DMS79 treated with DMSO at 0.1 percent for 48 hours (cell line): ENCODE data around the gene CFAP46.

Experiments used
- DNase-seq: peaks from one replicate; lab custom pipeline; 2025; lab: John Stamatoyannopoulos, UW

The CFAP46 gene

GRCh38 chr10:132942101-132943057 is at the start of gene CFAP46:
Gene CFAP46 (minus strand): TSS chr10:132942570. CDS start chr10:132942484, 86 bp downstream.
- peak; percentile 7 for DNase-seq

- DNase-seq = no peak
These were observed 49.5 kb upstream of the CFAP46 start for GRCh38 chr10:132991706-132992432.

- DNase-seq = no peak
These were observed 48.5 kb upstream of the CFAP46 start for GRCh38 chr10:132990684-132991545.

GRCh38 chr10:132989476-132990415 is 47.4 kb upstream of the CFAP46 start:
- DNase-seq = no peak

GRCh38 chr10:132988988-132989387 is 46.6 kb upstream of the CFAP46 start:
- no peak for DNase-seq

- DNase-seq = peak; percentile 64
These were observed 45.6 kb upstream of the CFAP46 start for GRCh38 chr10:132987671-132988571.

- no peak for DNase-seq
These were observed 44.6 kb upstream of the CFAP46 start for GRCh38 chr10:132986978-132987377.

GRCh38 chr10:132986576-132986975 is 44.2 kb upstream of the CFAP46 start:
- no peak for DNase-seq

GRCh38 chr10:132986076-132986475 is 43.7 kb upstream of the CFAP46 start:
- no peak for DNase-seq

- no peak for DNase-seq
These were observed 43.2 kb upstream of the CFAP46 start for GRCh38 chr10:132985546-132985900.

GRCh38 chr10:132984801-132985545 is 42.6 kb upstream of the CFAP46 start:
- no peak for DNase-seq

GRCh38 chr10:132984008-132984295 is 41.6 kb upstream of the CFAP46 start:
- no peak for DNase-seq

- no peak for DNase-seq
These were observed 41.1 kb upstream of the CFAP46 start for GRCh38 chr10:132983252-132984007.

- DNase-seq = no peak
These were observed 40.1 kb upstream of the CFAP46 start for GRCh38 chr10:132982301-132982989.

GRCh38 chr10:132981746-132982145 is 39.4 kb upstream of the CFAP46 start:
- DNase-seq = no peak

GRCh38 chr10:132981173-132981555 is 38.8 kb upstream of the CFAP46 start:
- no peak for DNase-seq

- DNase-seq = no peak
These were observed 38.2 kb upstream of the CFAP46 start for GRCh38 chr10:132980426-132981172.
